ENCODE results near the gene PTHLH. TPM values are rescaled to one million over a fixed set of nuclear protein-coding genes. Genes with fewer than 3 reads are reported as not detected.

Gene PTHLH
- total RNA-seq, 6 experiments from 2014 or later = 0.59 to 1.3 (median 1.0) TPM

GRCh38 chr12:27965966-27966365 is 6.6 kb downstream of the PTHLH start:
- DNase-seq = peak; percentile 20
- no peaks in the 10 kb centered on the region for H3K36me3 Mint-ChIP-seq (ENCODE audit: low read depth)
- H3K9me3 Mint-ChIP-seq = no peaks in the 10 kb centered on the region
- H3K27ac Mint-ChIP-seq = peak overlapping the region; percentile 66
- peaks cover 69% of the 10 kb centered on the region for H3K4me1 Mint-ChIP-seq (ENCODE audit: low read depth)
- peaks cover 2% of the 10 kb centered on the region; the same call in 1 of the 2 replicates for H3K27me3 Mint-ChIP-seq (ENCODE audit: insufficient read depth)
- TF ChIP-seq CTCF (IDR thresholded peaks at IDR 0.05) = no peak
- H3K4me3 Mint-ChIP-seq = no peak overlapping the region; the same call in 1 of the 2 replicates

GRCh38 chr12:27965411-27965810 is 7.1 kb downstream of the PTHLH start:
- peak; percentile 51 for DNase-seq

GRCh38 chr12:27964123-27964522 is 8.4 kb downstream of the PTHLH start:
- Mint-ChIP-seq H3K4me1 (ENCODE audit: low read depth) (peaks cover 56% of the 10 kb centered on the region), H3K27me3 (ENCODE audit: insufficient read depth) (no peaks in the 10 kb centered on the region), H3K4me3 (no peak overlapping the region), H3K9me3 (no peaks in the 10 kb centered on the region), H3K36me3 (ENCODE audit: low read depth) (no peaks in the 10 kb centered on the region), H3K27ac (no peak overlapping the region)
- no peak for TF ChIP-seq CTCF (IDR thresholded peaks at IDR 0.05)
- no peak for DNase-seq

More at GRCh38 chr12:27965411-27965810, 7.1 kb downstream of the PTHLH start:
- no peak for TF ChIP-seq CTCF (IDR thresholded peaks at IDR 0.05)
- Mint-ChIP-seq H3K4me3 (no peak overlapping the region), H3K27ac (peak overlapping the region; percentile 30), H3K27me3 (ENCODE audit: insufficient read depth) (no peaks in the 10 kb centered on the region), H3K9me3 (no peaks in the 10 kb centered on the region), H3K4me1 (ENCODE audit: low read depth) (peaks cover 65% of the 10 kb centered on the region), H3K36me3 (ENCODE audit: low read depth) (no peaks in the 10 kb centered on the region)

GRCh38 chr12:27960821-27961220 is 11.7 kb downstream of the PTHLH start:
- H3K36me3 Mint-ChIP-seq (ENCODE audit: low read depth) = no peaks in the 10 kb centered on the region
- no peaks in the 10 kb centered on the region for H3K9me3 Mint-ChIP-seq

GRCh38 chr12:27958675-27959074 is 13.9 kb downstream of the PTHLH start:
- peaks cover 2% of the 10 kb centered on the region; the same call in 1 of the 2 replicates for H3K27me3 Mint-ChIP-seq (ENCODE audit: insufficient read depth)
- peaks cover 3% of the 10 kb centered on the region; the same call in 1 of the 2 replicates for H3K4me1 Mint-ChIP-seq (ENCODE audit: low read depth)
- H3K27ac Mint-ChIP-seq = no peak overlapping the region
- H3K9me3 Mint-ChIP-seq = no peaks in the 10 kb centered on the region
- H3K36me3 Mint-ChIP-seq (ENCODE audit: low read depth) = no peaks in the 10 kb centered on the region
- no peak for DNase-seq
- TF ChIP-seq CTCF (IDR thresholded peaks at IDR 0.05) = no peak
- H3K4me3 Mint-ChIP-seq = no peak overlapping the region

More at GRCh38 chr12:27960821-27961220, 11.7 kb downstream of the PTHLH start:
- Mint-ChIP-seq H3K27me3 (ENCODE audit: insufficient read depth) (peaks cover 2% of the 10 kb centered on the region; the same call in 1 of the 2 replicates), H3K4me3 (no peak overlapping the region), H3K4me1 (ENCODE audit: low read depth) (peaks cover 23% of the 10 kb centered on the region), H3K27ac (no peak overlapping the region)
- TF ChIP-seq CTCF (IDR thresholded peaks at IDR 0.05) = no peak
- no peak for DNase-seq

GRCh38 chr12:27957366-27957765 is 15.2 kb downstream of the PTHLH start:
- H3K27me3 Mint-ChIP-seq (ENCODE audit: insufficient read depth) = peaks cover 3% of the 10 kb centered on the region; the same call in 1 of the 2 replicates
- H3K36me3 Mint-ChIP-seq (ENCODE audit: low read depth) = no peaks in the 10 kb centered on the region
- H3K9me3 Mint-ChIP-seq = no peaks in the 10 kb centered on the region
- no peak for DNase-seq
- no peak overlapping the region for H3K27ac Mint-ChIP-seq
- TF ChIP-seq CTCF (IDR thresholded peaks at IDR 0.05) = no peak
- no peak overlapping the region for H3K4me3 Mint-ChIP-seq
- H3K4me1 Mint-ChIP-seq (ENCODE audit: low read depth) = no peaks in the 10 kb centered on the region
